GM12878 (cell line): ENCODE results near the gene SUPT4H1.

Experiments used
- FOS ChIP-seq: IDR thresholded peaks from 3 replicates; pipeline ENCODE4 v1.6.1; 2011; ENCODE audit warnings: borderline replicate concordance; ENCODE audit not compliant: insufficient read length; ENCODE audit errors: extremely low read depth
- JUNB ChIP-seq: IDR thresholded peaks from 2 replicates; pipeline ENCODE4 v1.6.1; 2016; ENCODE audit warnings: antibody characterized with exemption, mild to moderate bottlenecking
- POLR2A ChIP-seq: IDR thresholded peaks from 2 replicates; pipeline ENCODE4 v1.6.1; 2011; ENCODE audit warnings: low read depth, mild to moderate bottlenecking, low read length
- RAD21 ChIP-seq: IDR thresholded peaks from 2 replicates; pipeline ENCODE4 v1.6.1; 2011; ENCODE audit warnings: mild to moderate bottlenecking, low read depth, low read length, moderate library complexity; ENCODE audit not compliant: insufficient read depth
- ZNF24 ChIP-seq: fragments of 450-650 bp; IDR thresholded peaks from 2 replicates; pipeline ENCODE4 v1.6.1; 2017; ENCODE audit warnings: antibody characterized with exemption, mild to moderate bottlenecking
- TF ChIP-seq, protein P1 (sequence below), 3 experiments: IDR thresholded peaks in 2 of 3; conservative IDR thresholded peaks in 1 of 3; 2 replicates each; pipeline ENCODE4 v1.5.1; 2011; ENCODE audit warnings: low read depth in 3 of 3, low read length in 3 of 3, mild to moderate bottlenecking in 3 of 3, control low read depth in 2 of 3, moderate library complexity in 2 of 3, inconsistent platforms in 1 of 3, mixed read lengths in 1 of 3; ENCODE audit not compliant: control insufficient read depth in 2 of 3, insufficient read depth in 1 of 3; ENCODE audit errors: extremely low read depth in 1 of 3

DNA sequence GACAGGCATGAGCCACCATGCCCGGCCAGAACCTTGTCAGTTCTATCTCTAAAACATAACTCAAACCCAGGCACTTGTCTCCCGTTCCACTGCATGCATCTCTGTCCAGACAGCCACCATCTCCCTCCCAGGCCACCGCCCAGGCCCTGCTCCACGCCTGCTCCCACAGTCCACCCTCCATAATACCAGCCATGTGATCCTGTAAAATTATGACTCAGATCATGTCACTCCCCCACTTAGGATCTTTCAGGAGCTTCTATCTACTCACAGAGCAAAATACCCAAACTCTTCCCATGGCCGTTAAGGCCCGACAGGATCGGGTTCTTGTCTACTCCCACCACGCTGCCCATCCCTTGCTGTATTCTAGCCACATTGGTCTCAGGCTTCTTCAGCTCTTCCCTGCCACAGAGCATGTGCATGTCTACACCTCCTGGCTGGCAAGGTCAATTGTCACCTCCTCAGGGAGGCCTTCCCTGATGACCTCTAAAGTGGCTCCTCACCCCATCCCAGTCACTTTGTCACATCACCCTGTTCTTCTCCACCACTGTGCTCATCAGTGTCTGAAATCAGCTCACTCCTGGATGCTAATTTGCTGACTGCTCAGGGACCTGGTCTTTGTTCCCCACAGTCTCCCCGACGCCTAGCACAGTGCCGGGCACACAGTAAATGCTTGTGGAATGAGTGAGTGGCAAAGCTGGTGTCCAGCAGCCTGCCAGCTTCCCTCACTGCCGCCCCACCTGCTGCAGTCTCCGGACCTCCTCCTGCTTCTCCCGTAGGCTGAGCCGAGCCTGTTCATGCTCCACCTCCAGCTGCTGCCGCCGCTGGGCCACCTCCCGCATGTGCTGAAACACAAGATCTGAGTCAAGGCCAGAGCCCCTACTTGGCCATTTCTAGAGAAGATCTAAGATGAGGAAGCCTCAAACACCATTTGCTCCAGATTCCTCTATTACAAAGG, 30.2 kb downstream of the SUPT4H1 start:
- TF ChIP-seq JUNB (no peak), ZNF24 (no peak), RAD21 (no peak), FOS (no peak), POLR2A (peak; percentile 65)
- TF ChIP-seq, protein P1, sequence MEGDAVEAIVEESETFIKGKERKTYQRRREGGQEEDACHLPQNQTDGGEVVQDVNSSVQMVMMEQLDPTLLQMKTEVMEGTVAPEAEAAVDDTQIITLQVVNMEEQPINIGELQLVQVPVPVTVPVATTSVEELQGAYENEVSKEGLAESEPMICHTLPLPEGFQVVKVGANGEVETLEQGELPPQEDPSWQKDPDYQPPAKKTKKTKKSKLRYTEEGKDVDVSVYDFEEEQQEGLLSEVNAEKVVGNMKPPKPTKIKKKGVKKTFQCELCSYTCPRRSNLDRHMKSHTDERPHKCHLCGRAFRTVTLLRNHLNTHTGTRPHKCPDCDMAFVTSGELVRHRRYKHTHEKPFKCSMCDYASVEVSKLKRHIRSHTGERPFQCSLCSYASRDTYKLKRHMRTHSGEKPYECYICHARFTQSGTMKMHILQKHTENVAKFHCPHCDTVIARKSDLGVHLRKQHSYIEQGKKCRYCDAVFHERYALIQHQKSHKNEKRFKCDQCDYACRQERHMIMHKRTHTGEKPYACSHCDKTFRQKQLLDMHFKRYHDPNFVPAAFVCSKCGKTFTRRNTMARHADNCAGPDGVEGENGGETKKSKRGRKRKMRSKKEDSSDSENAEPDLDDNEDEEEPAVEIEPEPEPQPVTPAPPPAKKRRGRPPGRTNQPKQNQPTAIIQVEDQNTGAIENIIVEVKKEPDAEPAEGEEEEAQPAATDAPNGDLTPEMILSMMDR (IDR thresholded peaks at IDR 0.05 in 2 of 3, conservative IDR thresholded peaks at IDR 0.05 in 1 of 3; ENCODE audit: control insufficient read depth in 2 of 3, extremely low read depth in 1 of 3, insufficient read depth in 1 of 3, low read depth in 3 of 3, low read length in 3 of 3) = no peak
